ENCODE measurements around the gene CDK8. TPM values are rescaled to one million over a fixed set of nuclear protein-coding genes. Genes with fewer than 3 reads are reported as not detected.
"Not testable (repeated sequence)": the region's sequence is repeated elsewhere in the genome, so short reads cannot be mapped to it uniquely, and the experiment has no call there.

Gene CDK8
- total RNA-seq, 2 experiments from 2014 or later: 13.7 to 15.1 TPM

GRCh38 chr13:26308836-26309235, 54.9 kb downstream of the CDK8 start:
- Mint-ChIP-seq H3K27ac (no peak overlapping the region), H3K4me3 (no peak overlapping the region), H3K36me3 (peaks cover 8% of the 10 kb centered on the region), H3K27me3 (no peaks in the 10 kb centered on the region), H3K9me3 (peaks cover 11% of the 10 kb centered on the region), H3K4me1 (peaks cover 7% of the 10 kb centered on the region)
- POLR2A ChIA-PET: no interaction called here
- DNase-seq (no peak), ATAC-seq (ENCODE audit: low read depth) (no peak)

DNA sequence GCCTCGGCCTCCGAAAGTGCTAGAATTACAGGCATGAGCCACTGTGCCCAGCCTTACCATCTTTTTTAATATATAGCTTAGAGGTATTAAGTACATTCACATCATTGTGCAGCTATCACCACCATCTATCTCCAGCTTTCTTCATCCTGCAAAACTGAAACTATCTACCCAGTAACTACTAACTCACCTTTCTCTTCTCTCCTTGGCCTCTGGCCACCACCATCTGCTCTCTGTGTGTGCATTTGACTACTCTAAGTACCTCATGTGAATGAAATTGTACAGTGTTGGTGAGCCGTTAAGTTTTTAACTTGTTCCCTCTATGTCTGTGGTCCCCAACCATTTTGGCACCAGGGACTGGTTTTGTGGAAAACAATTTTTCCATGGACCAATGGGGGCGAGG, 56.1 kb downstream of the CDK8 start:
- H3K9me3 Mint-ChIP-seq: peaks cover 11% of the 10 kb centered on the region
- no peak for ATAC-seq (ENCODE audit: low read depth)
- H3K4me3 Mint-ChIP-seq: no peak overlapping the region
- no peaks in the 10 kb centered on the region for H3K27me3 Mint-ChIP-seq
- POLR2A ChIA-PET: no interaction called here
- H3K27ac Mint-ChIP-seq: no peak overlapping the region
- no peak for DNase-seq
- peaks cover 7% of the 10 kb centered on the region for H3K4me1 Mint-ChIP-seq
- H3K36me3 Mint-ChIP-seq: peaks cover 5% of the 10 kb centered on the region

DNA sequence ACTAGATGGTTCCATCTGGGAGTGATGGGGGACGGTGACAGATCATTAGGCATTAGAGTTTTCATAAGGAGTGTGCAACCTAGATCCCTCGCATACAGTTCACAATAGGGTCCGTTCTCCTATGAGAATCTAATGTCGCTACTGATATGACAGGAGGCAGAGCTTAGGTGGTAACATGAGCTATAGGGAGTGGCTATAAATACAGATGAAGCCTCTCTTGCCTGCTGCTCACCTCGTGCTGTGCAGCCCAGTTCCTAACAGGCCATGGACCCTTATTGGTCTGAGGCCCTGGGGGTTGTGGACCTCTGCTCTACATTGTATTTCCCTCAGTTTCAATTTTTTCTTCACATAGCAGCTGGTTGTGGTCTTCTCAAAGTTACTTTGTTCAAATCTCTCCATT, 56.5 kb downstream of the CDK8 start:
- Mint-ChIP-seq H3K27me3 (no peaks in the 10 kb centered on the region), H3K4me3 (no peak overlapping the region), H3K27ac (no peak overlapping the region), H3K4me1 (peaks cover 7% of the 10 kb centered on the region), H3K36me3 (peaks cover 5% of the 10 kb centered on the region), H3K9me3 (peaks cover 11% of the 10 kb centered on the region)
- DNase-seq (no peak), ATAC-seq (ENCODE audit: low read depth) (no peak)
- POLR2A ChIA-PET: no interaction called here

GRCh38 chr13:26312019-26312418, 58.1 kb downstream of the CDK8 start:
- H3K27ac Mint-ChIP-seq; ATAC-seq (ENCODE audit: low read depth); H3K36me3 Mint-ChIP-seq; DNase-seq; H3K4me3 Mint-ChIP-seq; POLR2A ChIA-PET; H3K4me1 Mint-ChIP-seq; H3K27me3 Mint-ChIP-seq: not testable (repeated sequence)
- peaks cover 11% of the 10 kb centered on the region for H3K9me3 Mint-ChIP-seq

DNA sequence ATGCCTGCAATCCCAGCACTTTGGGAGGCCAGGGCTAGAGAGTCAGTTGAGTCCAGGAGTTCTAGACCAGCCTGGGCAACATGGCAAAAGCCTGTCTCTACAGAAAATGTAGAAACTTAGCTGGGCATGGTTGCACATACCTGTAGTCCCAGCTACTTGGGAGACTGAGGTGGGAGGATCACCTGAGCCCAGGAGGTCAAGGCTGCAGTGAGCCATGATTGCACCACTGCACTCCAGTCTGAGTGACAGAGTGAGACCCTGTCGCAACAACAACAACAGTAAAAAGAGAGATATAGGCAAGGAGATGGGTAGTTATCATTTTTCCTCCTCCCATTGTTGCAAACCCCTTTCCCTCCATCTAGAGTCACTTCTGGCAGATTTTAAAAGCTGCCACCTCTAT, 62.2 kb downstream of the CDK8 start:
- H3K4me1 Mint-ChIP-seq; POLR2A ChIA-PET; DNase-seq; H3K36me3 Mint-ChIP-seq; H3K9me3 Mint-ChIP-seq; ATAC-seq (ENCODE audit: low read depth); H3K27me3 Mint-ChIP-seq; H3K27ac Mint-ChIP-seq; H3K4me3 Mint-ChIP-seq: not testable (repeated sequence)

- H3K4me1 Mint-ChIP-seq: peaks cover 2% of the 10 kb centered on the region
- ATAC-seq (ENCODE audit: low read depth) (no peak), DNase-seq (no peak)
- H3K36me3 Mint-ChIP-seq: peaks cover 3% of the 10 kb centered on the region
- H3K4me3 Mint-ChIP-seq: no peak overlapping the region
- no peak overlapping the region for H3K27ac Mint-ChIP-seq
- H3K27me3 Mint-ChIP-seq: no peaks in the 10 kb centered on the region
- POLR2A ChIA-PET: no interaction called here
- H3K9me3 Mint-ChIP-seq: peaks cover 3% of the 10 kb centered on the region
Measured at GRCh38 chr13:26320766-26321165, 66.8 kb downstream of the CDK8 start.

DNA sequence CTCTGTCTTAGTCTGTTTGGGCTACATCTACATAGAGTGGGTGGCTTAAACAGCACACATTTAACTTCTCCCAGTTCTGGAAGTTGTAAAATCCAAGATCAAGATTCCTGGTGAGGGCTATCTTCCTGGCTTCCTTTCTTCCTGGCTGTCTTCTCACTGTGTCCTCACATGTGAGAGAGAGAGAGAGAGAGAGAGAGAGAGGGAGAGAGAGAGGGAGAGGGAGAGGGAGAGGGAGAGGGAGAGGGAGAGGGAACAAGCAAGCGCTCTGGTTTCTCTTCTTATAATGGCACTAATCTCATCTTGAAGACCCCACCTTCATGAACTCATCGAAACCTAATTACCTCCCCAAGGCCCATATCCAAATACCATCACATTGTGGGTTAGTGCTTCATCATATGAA, 69.2 kb downstream of the CDK8 start:
- Mint-ChIP-seq H3K27ac (no peak overlapping the region), H3K4me3 (no peak overlapping the region), H3K27me3 (no peaks in the 10 kb centered on the region), H3K9me3 (no peaks in the 10 kb centered on the region), H3K36me3 (no peaks in the 10 kb centered on the region), H3K4me1 (peaks cover 5% of the 10 kb centered on the region)
- no peak for DNase-seq
- POLR2A ChIA-PET: no interaction called here
- ATAC-seq (ENCODE audit: low read depth): no peak

DNA sequence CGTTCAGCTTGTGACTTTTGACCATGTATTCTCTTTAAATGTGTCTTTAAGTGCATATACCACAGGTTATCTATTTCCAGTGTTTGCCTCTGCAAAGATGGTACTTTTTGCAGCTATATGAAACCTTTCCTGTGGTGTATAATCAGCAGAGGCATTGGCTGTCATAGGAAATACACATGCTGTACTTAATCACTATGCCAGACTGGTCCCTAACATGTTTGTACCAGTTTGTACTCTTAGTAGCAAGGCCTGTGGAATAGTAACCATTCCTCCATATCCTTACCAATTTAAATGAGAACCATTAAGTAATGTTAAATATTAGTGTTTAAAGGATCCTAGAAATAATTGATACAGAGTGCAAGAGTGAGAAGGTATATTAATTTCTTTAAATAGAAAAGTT, 69.8 kb downstream of the CDK8 start:
- peaks cover 1% of the 10 kb centered on the region for H3K9me3 Mint-ChIP-seq
- no peak overlapping the region for H3K27ac Mint-ChIP-seq
- POLR2A ChIA-PET: no interaction called here
- DNase-seq: no peak
- ATAC-seq (ENCODE audit: low read depth): no peak
- H3K27me3 Mint-ChIP-seq: no peaks in the 10 kb centered on the region
- H3K4me1 Mint-ChIP-seq: peaks cover 10% of the 10 kb centered on the region
- peaks cover 2% of the 10 kb centered on the region for H3K36me3 Mint-ChIP-seq
- H3K4me3 Mint-ChIP-seq: no peak overlapping the region

GRCh38 chr13:26324294-26324693, 70.4 kb downstream of the CDK8 start:
- Mint-ChIP-seq H3K36me3 (peaks cover 6% of the 10 kb centered on the region), H3K4me3 (no peak overlapping the region), H3K27ac (no peak overlapping the region), H3K9me3 (peaks cover 2% of the 10 kb centered on the region), H3K27me3 (no peaks in the 10 kb centered on the region), H3K4me1 (peaks cover 10% of the 10 kb centered on the region)
- ATAC-seq (ENCODE audit: low read depth) (no peak), DNase-seq (no peak)
- POLR2A ChIA-PET: no interaction called here

DNA sequence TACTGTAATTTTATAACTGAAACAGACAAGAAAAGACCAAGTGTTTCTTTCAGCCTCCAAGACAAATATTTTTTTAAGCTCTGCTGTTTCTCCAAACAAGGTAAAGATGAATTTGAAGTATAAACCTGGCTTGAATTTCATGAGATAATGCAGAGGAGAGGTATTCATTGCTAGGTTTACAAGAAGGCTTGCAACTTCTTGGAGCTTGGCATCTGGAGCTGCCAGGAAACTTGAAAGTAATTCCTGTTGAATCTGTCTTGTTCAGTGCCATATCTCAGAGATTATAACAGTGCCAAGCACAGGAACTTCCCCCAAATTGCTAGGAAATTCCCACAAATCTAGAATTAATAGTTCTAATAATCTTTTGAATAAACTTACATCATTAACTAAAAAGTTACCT, 70.9 kb downstream of the CDK8 start:
- POLR2A ChIA-PET: no interaction called here
- Mint-ChIP-seq H3K9me3 (peaks cover 2% of the 10 kb centered on the region), H3K4me3 (no peak overlapping the region), H3K36me3 (peaks cover 6% of the 10 kb centered on the region), H3K27me3 (no peaks in the 10 kb centered on the region), H3K4me1 (peaks cover 10% of the 10 kb centered on the region), H3K27ac (no peak overlapping the region)
- no peak for ATAC-seq (ENCODE audit: low read depth)
- no peak for DNase-seq

DNA sequence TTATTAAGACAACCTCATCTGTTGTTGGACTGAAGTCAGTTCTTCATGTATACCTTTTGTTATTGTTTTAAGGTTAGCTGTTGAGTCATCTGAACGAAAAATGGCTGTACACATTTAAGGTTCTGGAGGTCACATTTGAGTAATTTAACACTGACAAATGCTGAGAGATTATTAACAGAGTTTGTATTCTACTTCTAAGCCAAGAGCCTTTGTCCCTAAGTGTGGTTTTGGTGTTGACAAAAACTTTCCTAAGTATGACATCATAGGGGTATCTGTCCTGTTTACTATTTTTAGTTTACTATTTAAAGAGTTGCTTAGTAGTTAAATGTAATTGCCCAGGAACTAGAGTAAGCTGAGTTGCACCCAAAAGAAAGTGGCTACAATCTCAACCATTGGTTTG, 71.9 kb downstream of the CDK8 start:
- Mint-ChIP-seq H3K27me3 (no peaks in the 10 kb centered on the region), H3K36me3 (peaks cover 10% of the 10 kb centered on the region), H3K9me3 (peaks cover 5% of the 10 kb centered on the region), H3K27ac (no peak overlapping the region), H3K4me1 (peaks cover 10% of the 10 kb centered on the region), H3K4me3 (no peak overlapping the region)
- POLR2A ChIA-PET: no interaction called here
- ATAC-seq (ENCODE audit: low read depth) (no peak), DNase-seq (no peak)

DNA sequence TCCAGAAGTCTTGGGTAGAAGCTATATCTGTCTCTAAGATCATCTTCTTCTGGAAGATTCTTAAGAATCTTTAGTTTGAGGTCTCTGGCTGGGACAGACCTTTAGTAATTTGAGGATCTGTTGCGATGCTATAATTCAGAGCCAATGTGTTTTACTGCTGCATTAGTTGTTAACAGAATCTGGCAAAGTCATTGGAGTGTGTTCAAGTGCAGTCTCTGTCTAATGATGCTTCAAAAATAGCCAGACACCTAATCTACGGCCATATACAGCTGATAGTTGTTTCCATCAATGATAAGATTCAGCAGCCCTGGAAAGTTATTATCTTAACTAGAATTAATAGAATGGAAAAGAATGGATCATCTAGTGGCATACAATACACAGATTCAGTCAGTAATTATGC, 72.6 kb downstream of the CDK8 start:
- H3K27me3 Mint-ChIP-seq: no peaks in the 10 kb centered on the region
- DNase-seq (no peak), ATAC-seq (ENCODE audit: low read depth) (no peak)
- H3K4me3 Mint-ChIP-seq: no peak overlapping the region
- POLR2A ChIA-PET: no interaction called here
- H3K9me3 Mint-ChIP-seq: peaks cover 5% of the 10 kb centered on the region
- peaks cover 10% of the 10 kb centered on the region for H3K36me3 Mint-ChIP-seq
- no peak overlapping the region for H3K27ac Mint-ChIP-seq
- H3K4me1 Mint-ChIP-seq: peaks cover 10% of the 10 kb centered on the region

DNA sequence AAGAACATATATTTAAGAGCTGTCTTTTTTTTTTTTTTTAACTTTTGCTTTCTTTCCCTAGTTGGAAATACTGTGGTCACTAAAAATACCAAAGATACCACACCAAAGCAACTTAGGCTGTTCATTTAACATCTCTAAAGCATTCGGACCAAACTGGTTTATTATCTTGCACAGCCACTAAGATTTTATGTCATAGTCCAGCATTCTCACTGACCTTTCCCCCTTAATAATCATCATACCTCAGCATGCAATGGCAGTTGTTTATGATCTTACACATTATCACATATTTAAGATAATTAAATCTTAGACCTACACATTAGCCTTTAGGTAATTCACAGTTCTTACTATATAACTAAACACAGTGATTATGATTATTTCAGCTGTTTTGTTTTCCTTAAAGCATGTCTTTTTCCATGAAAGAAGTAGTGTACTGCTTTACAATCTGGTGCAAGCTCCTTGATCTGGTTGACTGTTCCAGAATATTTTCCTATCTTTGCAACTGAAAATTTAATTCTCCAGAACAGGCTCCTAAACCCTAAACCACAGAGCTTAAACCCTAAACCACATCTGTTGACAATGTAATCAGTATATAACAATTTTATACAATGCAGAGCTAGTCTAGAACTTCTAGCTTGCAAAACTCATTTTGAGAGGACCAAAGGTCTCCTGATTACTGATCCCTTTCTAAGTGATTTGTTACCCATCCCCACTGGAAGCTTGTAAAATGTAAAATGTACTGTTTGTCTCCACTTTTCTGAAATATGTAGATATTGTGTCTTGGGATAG, 74.2 kb downstream of the CDK8 start:
- H3K4me1 Mint-ChIP-seq: peaks cover 8% of the 10 kb centered on the region
- H3K27ac Mint-ChIP-seq: no peak overlapping the region
- H3K4me3 Mint-ChIP-seq: no peak overlapping the region
- peaks cover 5% of the 10 kb centered on the region for H3K9me3 Mint-ChIP-seq
- no peaks in the 10 kb centered on the region for H3K27me3 Mint-ChIP-seq
- H3K36me3 Mint-ChIP-seq: peaks cover 10% of the 10 kb centered on the region
- ATAC-seq (ENCODE audit: low read depth): no peak
- no peak for DNase-seq
- POLR2A ChIA-PET: no interaction called here

DNA sequence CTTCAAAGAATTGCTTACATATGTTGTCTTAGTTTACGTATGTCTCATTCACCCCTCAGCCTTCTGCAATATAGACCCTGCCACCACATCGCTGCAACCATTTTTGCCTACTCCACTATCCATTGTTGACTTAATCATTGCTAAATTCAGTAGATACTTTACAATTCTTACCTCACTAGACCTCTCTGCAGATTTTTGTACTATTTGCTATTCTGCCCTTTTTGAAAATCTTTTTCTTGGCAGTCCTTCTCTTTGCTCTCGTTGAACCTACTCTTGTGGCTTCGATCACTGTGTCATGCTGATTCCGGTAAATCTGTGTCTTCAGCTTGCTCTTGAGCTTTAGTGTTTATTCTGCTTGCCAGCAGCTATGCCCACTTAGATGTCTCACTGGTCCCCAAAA, 81.2 kb downstream of the CDK8 start:
- Mint-ChIP-seq H3K4me1 (no peaks in the 10 kb centered on the region), H3K27ac (no peak overlapping the region), H3K27me3 (no peaks in the 10 kb centered on the region), H3K36me3 (peaks cover 5% of the 10 kb centered on the region), H3K9me3 (peaks cover 2% of the 10 kb centered on the region), H3K4me3 (no peak overlapping the region)
- no peak for ATAC-seq (ENCODE audit: low read depth)
- DNase-seq: no peak
- POLR2A ChIA-PET: no interaction called here

GRCh38 chr13:26340807-26341206, 86.9 kb downstream of the CDK8 start:
- H3K9me3 Mint-ChIP-seq: no peaks in the 10 kb centered on the region
- no peaks in the 10 kb centered on the region for H3K4me1 Mint-ChIP-seq
- peaks cover 1% of the 10 kb centered on the region for H3K36me3 Mint-ChIP-seq
- POLR2A ChIA-PET: no interaction called here
- ATAC-seq (ENCODE audit: low read depth) (no peak), DNase-seq (no peak)
- no peaks in the 10 kb centered on the region for H3K27me3 Mint-ChIP-seq
- no peak overlapping the region for H3K27ac Mint-ChIP-seq
- no peak overlapping the region for H3K4me3 Mint-ChIP-seq
